Measurements from ENCODE around the gene AGXT2. TPM values are rescaled to one million over a fixed set of nuclear protein-coding genes. Genes with fewer than 3 reads are reported as not detected.

Gene AGXT2
- total RNA-seq, 1 experiment from 2014 or later = not detected

DNA sequence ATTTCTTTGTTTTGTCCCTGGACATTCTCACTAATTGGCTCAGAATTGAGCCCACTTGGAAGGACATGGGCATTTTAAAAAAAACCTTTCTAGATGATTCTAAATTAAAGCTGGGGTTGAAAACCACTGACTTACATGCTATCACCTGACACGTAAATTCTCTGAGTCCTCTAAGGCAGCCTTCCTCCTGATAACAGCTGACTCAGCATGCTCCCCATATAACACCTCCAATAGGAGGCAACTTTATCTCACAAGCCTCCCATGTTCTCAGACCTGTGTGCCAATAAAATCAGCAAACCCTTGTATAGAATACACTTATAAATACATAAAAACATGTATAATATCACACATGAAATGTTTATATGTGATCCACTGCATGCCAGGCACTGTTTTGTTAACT lies 49.2 kb upstream of the AGXT2 start:
- CTCF ChIA-PET = interaction anchor here (1.4 kb wide), 1 partner anchor 502 kb away, joined by 5 read pairs; no protein-coding TSS in a partner anchor
- Mint-ChIP-seq H3K36me3 (no peaks in the 10 kb centered on the region), H3K4me3 (no peak overlapping the region), H3K9me3 (no peaks in the 10 kb centered on the region), H3K4me1 (peaks cover 10% of the 10 kb centered on the region), H3K27me3 (ENCODE audit: low read depth) (no peaks in the 10 kb centered on the region), H3K27ac (no peak overlapping the region)
- DNase-seq (ENCODE audit: low spot score) (no peak), ATAC-seq (no peak)
- POLR2A ChIA-PET = no interaction called here
- TF ChIP-seq SMAD4 (CRISPR knock-in tag; IDR thresholded peaks at IDR 0.05) (no peak), FOXJ3 (CRISPR knock-in tag; IDR thresholded peaks at IDR 0.05; ENCODE audit: borderline replicate concordance) (no peak), NR1H2 (CRISPR knock-in tag; IDR thresholded peaks at IDR 0.05) (no peak)

DNA sequence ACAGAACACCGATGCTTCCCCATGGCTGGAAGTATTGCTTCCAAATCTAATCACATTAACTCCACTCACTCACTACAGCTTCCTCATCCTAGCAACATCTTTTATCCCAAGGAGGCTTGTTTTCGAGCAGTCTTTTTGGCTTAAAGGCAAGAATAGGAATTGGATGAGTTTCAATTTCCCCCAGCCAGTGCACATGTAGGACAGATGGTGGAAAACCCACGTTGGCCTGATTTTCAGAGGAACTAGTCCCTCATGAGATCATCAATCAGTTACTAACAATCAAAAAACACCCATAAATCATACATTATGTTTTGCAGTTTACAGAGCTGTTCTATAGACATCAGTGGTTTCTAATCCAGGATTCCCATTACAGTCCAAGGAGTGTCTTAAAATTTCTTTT lies 48.5 kb upstream of the AGXT2 start:
- H3K9me3 Mint-ChIP-seq = no peaks in the 10 kb centered on the region
- no peak overlapping the region for H3K27ac Mint-ChIP-seq
- no peak overlapping the region for H3K4me3 Mint-ChIP-seq
- H3K27me3 Mint-ChIP-seq (ENCODE audit: low read depth) = no peaks in the 10 kb centered on the region
- ATAC-seq = no peak
- no peaks in the 10 kb centered on the region for H3K36me3 Mint-ChIP-seq
- ChIA-PET POLR2A (no interaction called here), CTCF (no interaction called here)
- H3K4me1 Mint-ChIP-seq = peaks cover 17% of the 10 kb centered on the region
- no peak for DNase-seq (ENCODE audit: low spot score)
- TF ChIP-seq, protein P1, sequence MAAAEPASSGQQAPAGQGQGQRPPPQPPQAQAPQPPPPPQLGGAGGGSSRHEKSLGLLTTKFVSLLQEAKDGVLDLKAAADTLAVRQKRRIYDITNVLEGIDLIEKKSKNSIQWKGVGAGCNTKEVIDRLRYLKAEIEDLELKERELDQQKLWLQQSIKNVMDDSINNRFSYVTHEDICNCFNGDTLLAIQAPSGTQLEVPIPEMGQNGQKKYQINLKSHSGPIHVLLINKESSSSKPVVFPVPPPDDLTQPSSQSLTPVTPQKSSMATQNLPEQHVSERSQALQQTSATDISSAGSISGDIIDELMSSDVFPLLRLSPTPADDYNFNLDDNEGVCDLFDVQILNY (CRISPR knock-in tag; IDR thresholded peaks at IDR 0.05) = no peak
- TF ChIP-seq HMGA2 (CRISPR knock-in tag; IDR thresholded peaks at IDR 0.05) = no peak
- no peak for TF ChIP-seq GTF2I (CRISPR knock-in tag; conservative IDR thresholded peaks at IDR 0.05)
- TF ChIP-seq, protein P2, sequence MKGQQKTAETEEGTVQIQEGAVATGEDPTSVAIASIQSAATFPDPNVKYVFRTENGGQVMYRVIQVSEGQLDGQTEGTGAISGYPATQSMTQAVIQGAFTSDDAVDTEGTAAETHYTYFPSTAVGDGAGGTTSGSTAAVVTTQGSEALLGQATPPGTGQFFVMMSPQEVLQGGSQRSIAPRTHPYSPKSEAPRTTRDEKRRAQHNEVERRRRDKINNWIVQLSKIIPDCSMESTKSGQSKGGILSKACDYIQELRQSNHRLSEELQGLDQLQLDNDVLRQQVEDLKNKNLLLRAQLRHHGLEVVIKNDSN (CRISPR knock-in tag; IDR thresholded peaks at IDR 0.05) = no peak
- TF ChIP-seq, protein P3, sequence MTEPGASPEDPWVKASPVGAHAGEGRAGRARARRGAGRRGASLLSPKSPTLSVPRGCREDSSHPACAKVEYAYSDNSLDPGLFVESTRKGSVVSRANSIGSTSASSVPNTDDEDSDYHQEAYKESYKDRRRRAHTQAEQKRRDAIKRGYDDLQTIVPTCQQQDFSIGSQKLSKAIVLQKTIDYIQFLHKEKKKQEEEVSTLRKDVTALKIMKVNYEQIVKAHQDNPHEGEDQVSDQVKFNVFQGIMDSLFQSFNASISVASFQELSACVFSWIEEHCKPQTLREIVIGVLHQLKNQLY (CRISPR knock-in tag; IDR thresholded peaks at IDR 0.05) = no peak
- TF ChIP-seq, protein P4, sequence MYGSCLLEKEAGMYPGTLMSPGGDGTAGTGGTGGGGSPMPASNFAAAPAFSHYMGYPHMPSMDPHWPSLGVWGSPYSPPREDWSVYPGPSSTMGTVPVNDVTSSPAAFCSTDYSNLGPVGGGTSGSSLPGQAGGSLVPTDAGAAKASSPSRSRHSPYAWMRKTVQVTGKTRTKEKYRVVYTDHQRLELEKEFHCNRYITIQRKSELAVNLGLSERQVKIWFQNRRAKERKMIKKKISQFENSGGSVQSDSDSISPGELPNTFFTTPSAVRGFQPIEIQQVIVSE (CRISPR knock-in tag; IDR thresholded peaks at IDR 0.05; ENCODE audit: borderline replicate concordance) = no peak
- TF ChIP-seq NR2C2 (CRISPR knock-in tag; IDR thresholded peaks at IDR 0.05) = no peak
- no peak for TF ChIP-seq ETV6 (CRISPR knock-in tag; IDR thresholded peaks at IDR 0.05)
- TF ChIP-seq OVOL2 (CRISPR knock-in tag; IDR thresholded peaks at IDR 0.05; ENCODE audit: borderline replicate concordance) = no peak
- TF ChIP-seq, protein P5, sequence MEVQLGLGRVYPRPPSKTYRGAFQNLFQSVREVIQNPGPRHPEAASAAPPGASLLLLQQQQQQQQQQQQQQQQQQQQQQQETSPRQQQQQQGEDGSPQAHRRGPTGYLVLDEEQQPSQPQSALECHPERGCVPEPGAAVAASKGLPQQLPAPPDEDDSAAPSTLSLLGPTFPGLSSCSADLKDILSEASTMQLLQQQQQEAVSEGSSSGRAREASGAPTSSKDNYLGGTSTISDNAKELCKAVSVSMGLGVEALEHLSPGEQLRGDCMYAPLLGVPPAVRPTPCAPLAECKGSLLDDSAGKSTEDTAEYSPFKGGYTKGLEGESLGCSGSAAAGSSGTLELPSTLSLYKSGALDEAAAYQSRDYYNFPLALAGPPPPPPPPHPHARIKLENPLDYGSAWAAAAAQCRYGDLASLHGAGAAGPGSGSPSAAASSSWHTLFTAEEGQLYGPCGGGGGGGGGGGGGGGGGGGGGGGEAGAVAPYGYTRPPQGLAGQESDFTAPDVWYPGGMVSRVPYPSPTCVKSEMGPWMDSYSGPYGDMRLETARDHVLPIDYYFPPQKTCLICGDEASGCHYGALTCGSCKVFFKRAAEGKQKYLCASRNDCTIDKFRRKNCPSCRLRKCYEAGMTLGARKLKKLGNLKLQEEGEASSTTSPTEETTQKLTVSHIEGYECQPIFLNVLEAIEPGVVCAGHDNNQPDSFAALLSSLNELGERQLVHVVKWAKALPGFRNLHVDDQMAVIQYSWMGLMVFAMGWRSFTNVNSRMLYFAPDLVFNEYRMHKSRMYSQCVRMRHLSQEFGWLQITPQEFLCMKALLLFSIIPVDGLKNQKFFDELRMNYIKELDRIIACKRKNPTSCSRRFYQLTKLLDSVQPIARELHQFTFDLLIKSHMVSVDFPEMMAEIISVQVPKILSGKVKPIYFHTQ (CRISPR knock-in tag; IDR thresholded peaks at IDR 0.05) = no peak
- TF ChIP-seq, protein P6, sequence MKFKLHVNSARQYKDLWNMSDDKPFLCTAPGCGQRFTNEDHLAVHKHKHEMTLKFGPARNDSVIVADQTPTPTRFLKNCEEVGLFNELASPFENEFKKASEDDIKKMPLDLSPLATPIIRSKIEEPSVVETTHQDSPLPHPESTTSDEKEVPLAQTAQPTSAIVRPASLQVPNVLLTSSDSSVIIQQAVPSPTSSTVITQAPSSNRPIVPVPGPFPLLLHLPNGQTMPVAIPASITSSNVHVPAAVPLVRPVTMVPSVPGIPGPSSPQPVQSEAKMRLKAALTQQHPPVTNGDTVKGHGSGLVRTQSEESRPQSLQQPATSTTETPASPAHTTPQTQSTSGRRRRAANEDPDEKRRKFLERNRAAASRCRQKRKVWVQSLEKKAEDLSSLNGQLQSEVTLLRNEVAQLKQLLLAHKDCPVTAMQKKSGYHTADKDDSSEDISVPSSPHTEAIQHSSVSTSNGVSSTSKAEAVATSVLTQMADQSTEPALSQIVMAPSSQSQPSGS (CRISPR knock-in tag; IDR thresholded peaks at IDR 0.05; ENCODE audit: borderline replicate concordance, low read depth) = no peak
- TF ChIP-seq, protein P7, sequence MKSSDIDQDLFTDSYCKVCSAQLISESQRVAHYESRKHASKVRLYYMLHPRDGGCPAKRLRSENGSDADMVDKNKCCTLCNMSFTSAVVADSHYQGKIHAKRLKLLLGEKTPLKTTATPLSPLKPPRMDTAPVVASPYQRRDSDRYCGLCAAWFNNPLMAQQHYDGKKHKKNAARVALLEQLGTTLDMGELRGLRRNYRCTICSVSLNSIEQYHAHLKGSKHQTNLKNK (CRISPR knock-in tag; IDR thresholded peaks at IDR 0.05) = no peak

DNA sequence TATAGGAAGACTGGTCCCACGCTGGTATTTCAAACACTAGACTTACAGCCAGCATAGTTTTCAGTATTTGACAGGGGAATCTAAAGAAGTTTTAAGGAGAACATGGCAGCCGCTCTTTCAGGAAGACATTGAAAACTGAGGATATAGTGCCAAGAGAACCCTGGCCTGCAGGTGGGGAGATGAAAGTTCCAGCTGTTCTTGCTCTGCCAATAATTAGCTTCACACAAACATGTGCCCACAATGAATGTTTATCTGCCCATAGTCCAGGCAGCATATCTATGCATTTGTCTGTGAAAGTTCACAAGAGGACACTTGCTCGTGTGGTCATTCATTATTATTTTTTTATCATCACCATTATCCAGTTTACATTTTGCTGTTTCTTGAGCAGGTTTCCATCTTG lies 47.6 kb upstream of the AGXT2 start:
- no peak for ATAC-seq
- H3K27me3 Mint-ChIP-seq (ENCODE audit: low read depth) = no peaks in the 10 kb centered on the region
- ChIA-PET CTCF (no interaction called here), POLR2A (no interaction called here)
- no peaks in the 10 kb centered on the region for H3K36me3 Mint-ChIP-seq
- H3K27ac Mint-ChIP-seq = no peak overlapping the region
- no peak for TF ChIP-seq CREB1 (CRISPR knock-in tag; IDR thresholded peaks at IDR 0.05)
- H3K9me3 Mint-ChIP-seq = no peaks in the 10 kb centered on the region
- no peak overlapping the region for H3K4me3 Mint-ChIP-seq
- no peak for DNase-seq (ENCODE audit: low spot score)
- peaks cover 20% of the 10 kb centered on the region for H3K4me1 Mint-ChIP-seq

Data from WTC11 (cell line).